ENCODE measurements around the gene TMCO1.

DNA sequence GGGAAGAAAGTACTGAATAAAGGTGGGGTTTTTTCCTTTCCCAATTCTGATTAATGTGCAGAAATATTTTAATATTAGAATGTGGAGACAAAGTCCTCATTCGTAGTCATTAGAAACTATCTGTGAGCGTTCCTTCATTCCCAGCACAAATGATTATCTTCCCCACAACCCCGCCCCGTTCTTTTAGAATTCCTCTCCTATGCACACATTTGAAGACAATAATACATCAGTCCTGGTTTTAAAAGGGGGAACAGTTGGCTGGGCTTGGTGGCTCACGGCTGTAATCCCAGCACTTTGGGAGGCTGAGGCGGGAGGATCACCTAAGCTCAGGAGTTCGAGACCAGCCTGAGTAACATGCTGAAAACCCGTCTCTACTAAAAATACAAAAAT lies 71.2 kb downstream of the TMCO1 start:
- TF ChIP-seq, protein P1, sequence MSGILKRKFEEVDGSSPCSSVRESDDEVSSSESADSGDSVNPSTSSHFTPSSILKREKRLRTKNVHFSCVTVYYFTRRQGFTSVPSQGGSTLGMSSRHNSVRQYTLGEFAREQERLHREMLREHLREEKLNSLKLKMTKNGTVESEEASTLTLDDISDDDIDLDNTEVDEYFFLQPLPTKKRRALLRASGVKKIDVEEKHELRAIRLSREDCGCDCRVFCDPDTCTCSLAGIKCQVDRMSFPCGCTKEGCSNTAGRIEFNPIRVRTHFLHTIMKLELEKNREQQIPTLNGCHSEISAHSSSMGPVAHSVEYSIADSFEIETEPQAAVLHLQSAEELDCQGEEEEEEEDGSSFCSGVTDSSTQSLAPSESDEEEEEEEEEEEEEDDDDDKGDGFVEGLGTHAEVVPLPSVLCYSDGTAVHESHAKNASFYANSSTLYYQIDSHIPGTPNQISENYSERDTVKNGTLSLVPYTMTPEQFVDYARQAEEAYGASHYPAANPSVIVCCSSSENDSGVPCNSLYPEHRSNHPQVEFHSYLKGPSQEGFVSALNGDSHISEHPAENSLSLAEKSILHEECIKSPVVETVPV (CRISPR knock-in tag; IDR thresholded peaks at IDR 0.05): no peak
- TF ChIP-seq ZC3H10 (CRISPR knock-in tag; IDR thresholded peaks at IDR 0.05) (no peak), SNAI2 (CRISPR knock-in tag; IDR thresholded peaks at IDR 0.05) (no peak), ARNTL (CRISPR knock-in tag; IDR thresholded peaks at IDR 0.05; ENCODE audit: borderline replicate concordance, low read depth) (no peak), ZNF70 (CRISPR knock-in tag; IDR thresholded peaks at IDR 0.05) (no peak), RARB (CRISPR knock-in tag; IDR thresholded peaks at IDR 0.05) (no peak)
- TF ChIP-seq, protein P2, sequence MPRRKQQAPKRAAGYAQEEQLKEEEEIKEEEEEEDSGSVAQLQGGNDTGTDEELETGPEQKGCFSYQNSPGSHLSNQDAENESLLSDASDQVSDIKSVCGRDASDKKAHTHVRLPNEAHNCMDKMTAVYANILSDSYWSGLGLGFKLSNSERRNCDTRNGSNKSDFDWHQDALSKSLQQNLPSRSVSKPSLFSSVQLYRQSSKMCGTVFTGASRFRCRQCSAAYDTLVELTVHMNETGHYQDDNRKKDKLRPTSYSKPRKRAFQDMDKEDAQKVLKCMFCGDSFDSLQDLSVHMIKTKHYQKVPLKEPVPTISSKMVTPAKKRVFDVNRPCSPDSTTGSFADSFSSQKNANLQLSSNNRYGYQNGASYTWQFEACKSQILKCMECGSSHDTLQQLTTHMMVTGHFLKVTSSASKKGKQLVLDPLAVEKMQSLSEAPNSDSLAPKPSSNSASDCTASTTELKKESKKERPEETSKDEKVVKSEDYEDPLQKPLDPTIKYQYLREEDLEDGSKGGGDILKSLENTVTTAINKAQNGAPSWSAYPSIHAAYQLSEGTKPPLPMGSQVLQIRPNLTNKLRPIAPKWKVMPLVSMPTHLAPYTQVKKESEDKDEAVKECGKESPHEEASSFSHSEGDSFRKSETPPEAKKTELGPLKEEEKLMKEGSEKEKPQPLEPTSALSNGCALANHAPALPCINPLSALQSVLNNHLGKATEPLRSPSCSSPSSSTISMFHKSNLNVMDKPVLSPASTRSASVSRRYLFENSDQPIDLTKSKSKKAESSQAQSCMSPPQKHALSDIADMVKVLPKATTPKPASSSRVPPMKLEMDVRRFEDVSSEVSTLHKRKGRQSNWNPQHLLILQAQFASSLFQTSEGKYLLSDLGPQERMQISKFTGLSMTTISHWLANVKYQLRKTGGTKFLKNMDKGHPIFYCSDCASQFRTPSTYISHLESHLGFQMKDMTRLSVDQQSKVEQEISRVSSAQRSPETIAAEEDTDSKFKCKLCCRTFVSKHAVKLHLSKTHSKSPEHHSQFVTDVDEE (CRISPR knock-in tag; IDR thresholded peaks at IDR 0.05): no peak
- TF ChIP-seq, protein P3, sequence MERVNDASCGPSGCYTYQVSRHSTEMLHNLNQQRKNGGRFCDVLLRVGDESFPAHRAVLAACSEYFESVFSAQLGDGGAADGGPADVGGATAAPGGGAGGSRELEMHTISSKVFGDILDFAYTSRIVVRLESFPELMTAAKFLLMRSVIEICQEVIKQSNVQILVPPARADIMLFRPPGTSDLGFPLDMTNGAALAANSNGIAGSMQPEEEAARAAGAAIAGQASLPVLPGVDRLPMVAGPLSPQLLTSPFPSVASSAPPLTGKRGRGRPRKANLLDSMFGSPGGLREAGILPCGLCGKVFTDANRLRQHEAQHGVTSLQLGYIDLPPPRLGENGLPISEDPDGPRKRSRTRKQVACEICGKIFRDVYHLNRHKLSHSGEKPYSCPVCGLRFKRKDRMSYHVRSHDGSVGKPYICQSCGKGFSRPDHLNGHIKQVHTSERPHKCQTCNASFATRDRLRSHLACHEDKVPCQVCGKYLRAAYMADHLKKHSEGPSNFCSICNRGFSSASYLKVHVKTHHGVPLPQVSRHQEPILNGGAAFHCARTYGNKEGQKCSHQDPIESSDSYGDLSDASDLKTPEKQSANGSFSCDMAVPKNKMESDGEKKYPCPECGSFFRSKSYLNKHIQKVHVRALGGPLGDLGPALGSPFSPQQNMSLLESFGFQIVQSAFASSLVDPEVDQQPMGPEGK (CRISPR knock-in tag; IDR thresholded peaks at IDR 0.05; ENCODE audit: borderline replicate concordance): no peak
